ENCODE results near the gene SIVA1.

Gene SIVA1

GRCh38 chr14:104788161-104788818 lies 35.3 kb downstream of the SIVA1 start:
- TF ChIP-seq CTCF (conservative IDR thresholded peaks at IDR 0.05; ENCODE audit: low read depth, low read length), result no peak
- no peak for DNase-seq (ENCODE audit: low read depth)
- no peak overlapping the region for H3K4me3 ChIP-seq (ENCODE audit: low read length)

- H3K4me3 ChIP-seq (ENCODE audit: low read length), result no peak overlapping the region
- DNase-seq (ENCODE audit: low read depth), result no peak
- no peak for TF ChIP-seq CTCF (conservative IDR thresholded peaks at IDR 0.05; ENCODE audit: low read depth, low read length)
These were observed 36.1 kb downstream of the SIVA1 start for GRCh38 chr14:104788873-104789663.

- no peak for DNase-seq (ENCODE audit: low read depth)
- no peak for TF ChIP-seq CTCF (conservative IDR thresholded peaks at IDR 0.05; ENCODE audit: low read depth, low read length)
- no peak overlapping the region for H3K4me3 ChIP-seq (ENCODE audit: low read length)
These were observed 37.1 kb downstream of the SIVA1 start for GRCh38 chr14:104789752-104790743.

GRCh38 chr14:104791425-104791824 lies 38.5 kb downstream of the SIVA1 start:
- no peak for TF ChIP-seq CTCF (conservative IDR thresholded peaks at IDR 0.05; ENCODE audit: low read depth, low read length)
- no peak for DNase-seq (ENCODE audit: low read depth)
- no peak overlapping the region for H3K4me3 ChIP-seq (ENCODE audit: low read length)

- DNase-seq (ENCODE audit: low read depth), result no peak
- no peak for TF ChIP-seq CTCF (conservative IDR thresholded peaks at IDR 0.05; ENCODE audit: low read depth, low read length)
- no peak overlapping the region for H3K4me3 ChIP-seq (ENCODE audit: low read length)
These were observed 39.3 kb downstream of the SIVA1 start for GRCh38 chr14:104792101-104792884.

GRCh38 chr14:104792945-104793702 lies 40.2 kb downstream of the SIVA1 start:
- DNase-seq (ENCODE audit: low read depth), result no peak
- TF ChIP-seq CTCF (conservative IDR thresholded peaks at IDR 0.05; ENCODE audit: low read depth, low read length), result no peak
- H3K4me3 ChIP-seq (ENCODE audit: low read length), result no peak overlapping the region

Measured in retinal pigment epithelial cell (primary cell).